GM18519 (cell line): Measurements from ENCODE around the gene MEN1.
"Not testable (repeated sequence)": the region's sequence is repeated elsewhere in the genome, so short reads cannot be mapped to it uniquely, and the experiment has no call there.

Experiments used
- ATAC-seq: cut with Tn5 transposase; IDR thresholded peaks from one replicate; pipeline ENCODE4 v1.9.1; 2021; ENCODE audit warnings: mild to moderate bottlenecking, moderate library complexity; ENCODE audit not compliant: unreplicated experiment, low FRiP score

The MEN1 gene

GRCh38 chr11:64834031-64834722 lies 23.8 kb upstream of the MEN1 start:
- no peak for ATAC-seq

- ATAC-seq: no peak
Observed at GRCh38 chr11:64833509-64833908, 23.2 kb upstream of the MEN1 start.

GRCh38 chr11:64833198-64833502 lies 22.8 kb upstream of the MEN1 start:
- ATAC-seq: no peak

- ATAC-seq: no peak
Observed at GRCh38 chr11:64832467-64833197, 22.3 kb upstream of the MEN1 start.

- no peak for ATAC-seq
Observed at GRCh38 chr11:64831411-64831891, 21.1 kb upstream of the MEN1 start.

GRCh38 chr11:64829536-64830251 lies 19.3 kb upstream of the MEN1 start:
- ATAC-seq: no peak

- no peak for ATAC-seq
Observed at GRCh38 chr11:64827451-64827839, 17.1 kb upstream of the MEN1 start.

GRCh38 chr11:64826578-64827450 lies 16.5 kb upstream of the MEN1 start:
- no peak for ATAC-seq

GRCh38 chr11:64826062-64826461 lies 15.7 kb upstream of the MEN1 start:
- no peak for ATAC-seq

GRCh38 chr11:64823568-64824119 lies 13.3 kb upstream of the MEN1 start:
- no peak for ATAC-seq

GRCh38 chr11:64817476-64817875 lies 7.1 kb upstream of the MEN1 start:
- ATAC-seq: no peak

- not testable (repeated sequence) for ATAC-seq
Observed at GRCh38 chr11:64815433-64815832, 5.1 kb upstream of the MEN1 start.

- peak; percentile 47 for ATAC-seq
Observed at GRCh38 chr11:64814712-64815187, 4.4 kb upstream of the MEN1 start.

GRCh38 chr11:64813826-64814225 lies 3.5 kb upstream of the MEN1 start:
- ATAC-seq: no peak

- no peak for ATAC-seq
Observed at GRCh38 chr11:64810891-64811272, 531 bp upstream of the MEN1 start.

- ATAC-seq: no peak
Observed at GRCh38 chr11:64809781-64810241, 540 bp downstream of the MEN1 start.

- no peak for ATAC-seq
Observed at GRCh38 chr11:64805481-64805880, 4.9 kb downstream of the MEN1 start.

GRCh38 chr11:64804346-64805210 lies 5.8 kb downstream of the MEN1 start:
- no peak for ATAC-seq

GRCh38 chr11:64803846-64804345 lies 6.5 kb downstream of the MEN1 start:
- no peak for ATAC-seq
